Omental fat pad (tissue), 4 donors: ENCODE measurements around the gene MTOR. TPM values are rescaled to one million over a fixed set of nuclear protein-coding genes. Genes with fewer than 3 reads are reported as not detected.

Experiments
- ATAC-seq: fragments of 150-250 bp; one replicate; pipeline ENCODE4 v1.9.1; 2016; ENCODE audit warnings: mild to moderate bottlenecking, moderate library complexity; ENCODE audit not compliant: low FRiP score
- DNase-seq: peaks from one replicate; pipeline ENCODE4 v3.0.0-alpha.2; 2019; ENCODE audit warnings: low spot score
- CTCF ChIP-seq, 3 donors: fragments of 450-650 bp; IDR thresholded peaks; one replicate each; pipeline ENCODE4 v1.5.1; 2016 to 2017; ENCODE audit warnings: antibody characterized with exemption in 3 of 3, mild to moderate bottlenecking in 3 of 3, moderate library complexity in 2 of 3
- total RNA-seq, 4 donors: library from RNA; depleted of rRNA; stranded (reverse); fragments of >200 nt; gene quantifications; one replicate each; pipeline ENCODE4 v1.1.0, GENCODE V29; 2016

The MTOR gene
- total RNA-seq, 4 donors from 2014 or later, result 38.0 to 48.2 (median 43.6) TPM

GRCh38 chr1:11198851-11199594 is 63.3 kb downstream of the MTOR start:
- DNase-seq, result no peak
- no peak for ATAC-seq
- no peak for TF ChIP-seq CTCF (IDR thresholded peaks at IDR 0.05)

GRCh38 chr1:11198257-11198656 is 64.1 kb downstream of the MTOR start:
- ATAC-seq (no peak), DNase-seq (no peak)
- TF ChIP-seq CTCF (IDR thresholded peaks at IDR 0.05), result no peak

GRCh38 chr1:11197359-11197758 is 65.0 kb downstream of the MTOR start:
- DNase-seq (no peak), ATAC-seq (no peak)
- no peak for TF ChIP-seq CTCF (IDR thresholded peaks at IDR 0.05)

- no peak for TF ChIP-seq CTCF (IDR thresholded peaks at IDR 0.05)
- ATAC-seq, result no peak
Measured at GRCh38 chr1:11196945-11197344, 65.4 kb downstream of the MTOR start.

GRCh38 chr1:11194407-11195176 is 67.8 kb downstream of the MTOR start:
- DNase-seq (no peak), ATAC-seq (no peak)
- TF ChIP-seq CTCF (IDR thresholded peaks at IDR 0.05), result no peak

More at GRCh38 chr1:11196945-11197344, 65.4 kb downstream of the MTOR start:
- no peak for DNase-seq

- ATAC-seq, result no peak
- no peak for TF ChIP-seq CTCF (IDR thresholded peaks at IDR 0.05)
- DNase-seq, result no peak
Measured at GRCh38 chr1:11193376-11193775, 69.0 kb downstream of the MTOR start.
